Endothelial cell of umbilical vein (primary cell): ENCODE measurements around the gene DNAL1.

Experiments used
- EZH2 ChIP-seq: IDR thresholded peaks from 2 replicates; pipeline ENCODE4 v1.6.1; 2012; ENCODE audit warnings: borderline replicate concordance, low read depth, mild to moderate bottlenecking, moderate library complexity, low read length, inconsistent platforms; ENCODE audit not compliant: severe bottlenecking
- JUN ChIP-seq: IDR thresholded peaks from 2 replicates; pipeline ENCODE4 v1.6.1; 2011; ENCODE audit warnings: borderline replicate concordance, low read depth; ENCODE audit not compliant: insufficient read length, insufficient read depth
- MYC ChIP-seq: IDR thresholded peaks from one replicate; pipeline ENCODE4 v1.6.1; 2011; ENCODE audit warnings: mild to moderate bottlenecking, low read depth, low read length
- POLR2A ChIP-seq: IDR thresholded peaks from 2 replicates; pipeline ENCODE4 v1.6.1; 2012; ENCODE audit warnings: low read depth, mild to moderate bottlenecking, control low read depth, low read length
- POLR2AphosphoS5 ChIP-seq: IDR thresholded peaks from 2 replicates; pipeline ENCODE4 v1.6.1; 2012; ENCODE audit warnings: low read depth, mild to moderate bottlenecking, control low read depth, low read length, moderate library complexity; ENCODE audit not compliant: insufficient read depth
- TF ChIP-seq, protein P1 (sequence below), 2 donors: IDR thresholded peaks; 1 replicate in 1 of 2; 2 replicates in 1 of 2; pipeline ENCODE4 v1.5.1; 2011; ENCODE audit warnings: low read length in 2 of 2, mild to moderate bottlenecking in 2 of 2, moderate library complexity in 2 of 2, control low read depth in 1 of 2, inconsistent platforms in 1 of 2, low read depth in 1 of 2; ENCODE audit not compliant: insufficient read depth in 1 of 2; ENCODE audit errors: extremely low read depth in 1 of 2
- TF ChIP-seq, protein P2 (sequence below): IDR thresholded peaks from 2 replicates; pipeline ENCODE4 v1.6.1; 2011; ENCODE audit not compliant: insufficient read depth, insufficient read length

DNA sequence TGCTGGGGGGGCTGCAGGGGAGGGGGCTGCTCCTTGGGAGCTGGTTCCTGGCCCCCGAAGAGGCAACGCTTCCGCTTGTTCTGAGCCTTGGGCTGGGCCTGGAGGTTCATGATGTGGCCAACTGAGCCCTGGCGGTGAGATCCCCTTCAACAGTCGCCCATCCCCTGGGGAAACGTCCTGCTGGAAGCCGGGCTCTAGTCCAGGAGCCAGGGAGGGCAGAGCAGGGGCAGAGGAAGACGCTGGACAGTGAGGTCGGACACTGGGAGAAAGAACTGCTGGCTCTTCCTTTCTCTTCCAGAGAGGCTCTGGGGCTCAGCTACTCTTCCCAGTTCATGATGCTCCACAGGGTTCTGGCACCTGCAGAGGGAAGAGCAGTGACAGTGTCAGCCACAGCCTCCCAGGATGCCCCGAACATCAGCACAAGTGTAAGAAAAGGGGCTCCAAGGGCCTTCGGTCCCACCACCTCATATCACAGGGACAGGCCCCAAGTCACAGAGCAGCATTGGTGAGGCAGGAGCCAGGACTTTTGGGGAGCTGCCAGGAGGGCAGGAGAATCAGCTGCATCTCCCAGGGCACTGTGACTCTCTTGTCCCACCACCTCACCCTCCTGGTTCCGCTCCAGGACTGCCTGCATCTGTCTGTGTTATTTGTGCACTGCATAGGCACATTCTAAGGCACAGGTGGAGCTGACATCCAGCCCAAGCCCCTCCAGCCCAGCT, 95.3 kb downstream of the DNAL1 start:
- TF ChIP-seq POLR2AphosphoS5, result no peak
- no peak for TF ChIP-seq EZH2
- TF ChIP-seq, protein P1, sequence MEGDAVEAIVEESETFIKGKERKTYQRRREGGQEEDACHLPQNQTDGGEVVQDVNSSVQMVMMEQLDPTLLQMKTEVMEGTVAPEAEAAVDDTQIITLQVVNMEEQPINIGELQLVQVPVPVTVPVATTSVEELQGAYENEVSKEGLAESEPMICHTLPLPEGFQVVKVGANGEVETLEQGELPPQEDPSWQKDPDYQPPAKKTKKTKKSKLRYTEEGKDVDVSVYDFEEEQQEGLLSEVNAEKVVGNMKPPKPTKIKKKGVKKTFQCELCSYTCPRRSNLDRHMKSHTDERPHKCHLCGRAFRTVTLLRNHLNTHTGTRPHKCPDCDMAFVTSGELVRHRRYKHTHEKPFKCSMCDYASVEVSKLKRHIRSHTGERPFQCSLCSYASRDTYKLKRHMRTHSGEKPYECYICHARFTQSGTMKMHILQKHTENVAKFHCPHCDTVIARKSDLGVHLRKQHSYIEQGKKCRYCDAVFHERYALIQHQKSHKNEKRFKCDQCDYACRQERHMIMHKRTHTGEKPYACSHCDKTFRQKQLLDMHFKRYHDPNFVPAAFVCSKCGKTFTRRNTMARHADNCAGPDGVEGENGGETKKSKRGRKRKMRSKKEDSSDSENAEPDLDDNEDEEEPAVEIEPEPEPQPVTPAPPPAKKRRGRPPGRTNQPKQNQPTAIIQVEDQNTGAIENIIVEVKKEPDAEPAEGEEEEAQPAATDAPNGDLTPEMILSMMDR (IDR thresholded peaks at IDR 0.05; ENCODE audit: extremely low read depth in 1 of 2, insufficient read depth in 1 of 2, low read depth in 1 of 2, low read length in 2 of 2), result no peak
- TF ChIP-seq POLR2A, result no peak
- TF ChIP-seq, protein P2, sequence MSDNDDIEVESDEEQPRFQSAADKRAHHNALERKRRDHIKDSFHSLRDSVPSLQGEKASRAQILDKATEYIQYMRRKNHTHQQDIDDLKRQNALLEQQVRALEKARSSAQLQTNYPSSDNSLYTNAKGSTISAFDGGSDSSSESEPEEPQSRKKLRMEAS, result no peak
- TF ChIP-seq MYC, result no peak
- no peak for TF ChIP-seq JUN
